RKO (cell line): ENCODE measurements around the gene BMF.

ENCODE experiments used
- DNase-seq: peaks from one replicate; pipeline ENCODE4 v3.0.0-alpha.2; 2016; ENCODE audit warnings: low spot score

The BMF gene

GRCh38 chr15:40103864-40104271 is 4.8 kb downstream of the BMF start:
- no peak for DNase-seq

GRCh38 chr15:40102897-40103858 is 5.5 kb downstream of the BMF start:
- no peak for DNase-seq

- no peak for DNase-seq
Observed at GRCh38 chr15:40100947-40101905, 7.5 kb downstream of the BMF start.

GRCh38 chr15:40100123-40100946 is 8.3 kb downstream of the BMF start:
- DNase-seq = no peak

GRCh38 chr15:40098489-40099261 is 10.0 kb downstream of the BMF start:
- DNase-seq = peak; percentile 66

- DNase-seq = no peak
Observed at GRCh38 chr15:40097968-40098476, 10.7 kb downstream of the BMF start.

- no peak for DNase-seq
Observed at GRCh38 chr15:40097096-40097967, 11.3 kb downstream of the BMF start.

- no peak for DNase-seq
Observed at GRCh38 chr15:40096094-40096891, 12.4 kb downstream of the BMF start.

GRCh38 chr15:40095371-40096093 is 13.1 kb downstream of the BMF start:
- no peak for DNase-seq

GRCh38 chr15:40094156-40094555 is 14.5 kb downstream of the BMF start:
- DNase-seq = no peak

- no peak for DNase-seq
Observed at GRCh38 chr15:40092979-40093869, 15.5 kb downstream of the BMF start.

GRCh38 chr15:40092256-40092978 is 16.3 kb downstream of the BMF start:
- no peak for DNase-seq

- no peak for DNase-seq
Observed at GRCh38 chr15:40091861-40092255, 16.8 kb downstream of the BMF start.

GRCh38 chr15:40090774-40091455 is 17.8 kb downstream of the BMF start:
- no peak for DNase-seq

GRCh38 chr15:40088929-40089755 is 19.5 kb downstream of the BMF start:
- no peak for DNase-seq
